ENCODE data around the gene KIAA1671.
A peak's percentile ranks its signal among the peaks of the same experiment; 100 is the strongest.
"Not testable (repeated sequence)": the region's sequence is repeated elsewhere in the genome, so short reads cannot be mapped to it uniquely, and the experiment has no call there.

KIAA1671 gene

DNA sequence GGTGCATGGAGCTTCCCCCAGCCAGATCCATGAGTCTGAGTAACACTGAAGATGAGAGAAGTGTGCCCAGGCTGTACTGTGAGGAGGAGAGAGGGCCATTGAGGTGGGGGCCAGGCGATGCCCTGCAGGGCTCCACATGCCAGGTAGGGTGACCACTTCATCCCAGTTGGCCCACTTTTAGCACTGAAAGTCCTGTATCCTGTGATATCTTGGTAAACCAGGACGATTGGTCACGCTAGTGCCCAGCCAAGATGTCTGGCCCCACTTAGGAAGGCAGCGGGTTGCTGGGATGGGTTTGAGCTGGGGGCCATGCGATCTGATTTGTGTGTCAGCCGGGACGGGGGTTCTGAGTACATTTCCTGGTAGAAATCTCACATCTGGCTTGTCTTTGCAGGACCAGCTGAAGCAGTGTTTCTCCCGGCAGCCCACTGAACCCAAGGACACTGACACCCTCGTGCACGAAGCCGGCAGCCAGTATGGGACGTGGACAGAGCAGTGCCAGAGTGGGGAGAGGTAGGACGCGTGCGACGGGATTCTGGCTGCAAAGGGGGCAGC lies 218.0 kb downstream of the KIAA1671 start:
- no peak for DNase-seq (ENCODE audit: low spot score)

DNA sequence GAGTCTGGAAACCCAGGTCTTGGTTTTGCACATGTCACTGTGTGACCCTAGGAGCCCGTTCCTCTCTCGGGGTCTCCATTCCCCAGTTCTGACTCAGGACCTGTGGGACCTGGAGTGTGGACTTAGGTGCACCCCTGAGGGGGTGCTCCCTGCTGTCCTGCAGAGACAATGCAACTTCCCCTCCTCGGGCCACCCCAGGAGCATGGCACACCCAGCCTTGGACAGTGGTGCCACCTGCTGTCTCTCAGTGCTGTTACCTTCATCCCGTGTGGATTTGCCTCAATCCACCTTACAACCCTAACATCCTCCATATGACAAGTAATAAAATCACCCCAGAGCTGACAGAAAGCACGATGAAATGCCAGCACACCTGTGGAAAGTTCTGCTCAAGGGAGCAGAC lies 219.6 kb downstream of the KIAA1671 start:
- DNase-seq (ENCODE audit: low spot score), result peak; percentile 26

DNA sequence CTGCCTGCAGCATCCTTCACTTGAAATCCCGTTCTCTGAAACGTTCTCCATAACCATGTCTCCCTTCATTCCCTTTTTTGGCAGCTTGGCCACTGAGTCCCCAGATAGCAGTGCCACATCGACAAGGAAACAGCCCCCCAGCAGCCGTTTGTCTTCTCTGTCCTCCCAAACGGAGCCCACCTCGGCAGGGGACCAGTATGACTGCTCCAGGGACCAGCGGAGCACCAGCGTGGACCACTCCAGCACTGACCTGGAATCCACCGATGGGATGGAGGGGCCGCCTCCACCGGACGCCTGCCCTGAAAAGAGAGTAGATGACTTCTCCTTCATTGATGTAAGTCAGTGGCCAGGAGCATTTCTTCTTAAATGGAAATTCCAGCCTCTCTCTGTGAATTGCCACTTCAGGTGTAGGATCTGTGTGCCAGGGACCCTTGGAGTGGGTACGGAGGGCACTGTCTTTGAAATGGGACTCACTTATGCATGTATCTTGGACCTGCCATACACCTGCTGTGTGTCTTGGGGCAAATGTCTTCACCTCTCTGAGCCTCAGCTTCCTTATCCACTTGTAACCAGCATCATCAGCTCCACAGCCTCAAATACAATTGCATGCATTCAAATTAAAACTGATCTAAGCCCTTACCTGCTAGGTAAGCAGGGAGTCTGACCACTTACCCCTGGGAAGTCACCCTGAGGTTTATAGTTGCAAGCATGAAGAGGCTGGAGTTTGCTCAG lies 221.8 kb downstream of the KIAA1671 start:
- no peak for DNase-seq (ENCODE audit: low spot score)

DNA sequence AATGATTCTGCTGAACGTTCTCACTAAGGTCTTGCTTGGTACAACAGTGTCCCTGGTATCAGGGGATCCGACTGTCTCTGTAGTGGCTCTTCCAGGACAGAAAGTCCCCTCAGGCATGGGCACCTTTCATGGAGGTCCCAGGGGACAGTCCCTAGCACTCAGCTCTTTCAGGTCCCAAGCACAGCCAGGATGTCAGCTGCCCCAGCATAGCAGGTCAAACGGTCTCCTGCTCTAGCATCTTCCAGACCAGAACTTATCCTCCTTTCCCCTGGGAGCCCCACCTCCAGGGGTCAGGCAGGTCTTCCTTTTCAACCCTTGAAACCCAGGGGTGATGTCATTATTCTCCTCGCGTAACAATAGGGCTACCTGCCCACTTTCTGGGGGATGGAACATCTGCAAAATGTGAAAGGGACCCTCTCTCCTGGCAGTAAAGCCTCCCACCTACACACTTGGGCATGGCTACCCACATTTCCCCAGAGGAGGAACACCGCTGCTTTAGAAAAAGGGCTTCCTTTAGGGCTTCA lies 222.4 kb downstream of the KIAA1671 start:
- DNase-seq (ENCODE audit: low spot score), result no peak

DNA sequence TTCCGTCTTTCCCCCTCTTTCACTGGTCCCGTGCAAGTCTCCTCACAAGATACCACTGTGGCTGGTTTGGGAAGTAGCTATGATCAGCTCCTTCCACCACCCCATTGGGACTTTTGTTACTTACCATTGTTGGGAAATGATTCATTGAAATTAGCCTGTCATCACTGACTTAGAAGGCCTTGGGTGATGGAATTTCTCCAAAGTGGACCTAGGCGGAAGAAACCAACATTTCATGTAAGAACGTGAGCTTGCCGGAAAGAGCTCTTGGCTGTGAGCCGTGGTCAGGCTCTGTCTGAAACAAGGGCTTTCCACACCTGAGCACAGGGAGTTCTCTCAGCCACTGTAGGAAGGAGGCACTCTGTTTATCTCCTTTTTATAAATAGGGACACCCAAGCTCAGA lies 223.7 kb downstream of the KIAA1671 start:
- no peak for DNase-seq (ENCODE audit: low spot score)

DNA sequence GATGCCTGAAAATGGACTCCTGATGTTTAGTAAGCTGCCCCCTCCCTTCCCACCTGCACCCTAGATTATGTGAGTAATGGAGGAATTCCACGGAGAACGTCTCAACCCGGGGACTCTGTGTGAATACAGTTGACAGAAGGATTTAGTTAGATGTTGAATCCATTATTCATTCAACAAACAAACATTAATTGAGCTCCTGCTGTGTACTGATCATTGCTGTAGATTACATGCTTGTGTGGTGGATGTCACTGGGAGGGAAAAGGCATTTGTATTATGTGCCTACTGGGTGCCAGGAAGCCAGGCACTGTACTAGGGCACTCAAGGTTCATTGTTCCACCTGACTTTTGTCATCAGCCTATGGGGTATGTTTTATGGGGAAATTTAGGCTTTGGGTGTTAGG lies 224.3 kb downstream of the KIAA1671 start:
- no peak for DNase-seq (ENCODE audit: low spot score)

DNA sequence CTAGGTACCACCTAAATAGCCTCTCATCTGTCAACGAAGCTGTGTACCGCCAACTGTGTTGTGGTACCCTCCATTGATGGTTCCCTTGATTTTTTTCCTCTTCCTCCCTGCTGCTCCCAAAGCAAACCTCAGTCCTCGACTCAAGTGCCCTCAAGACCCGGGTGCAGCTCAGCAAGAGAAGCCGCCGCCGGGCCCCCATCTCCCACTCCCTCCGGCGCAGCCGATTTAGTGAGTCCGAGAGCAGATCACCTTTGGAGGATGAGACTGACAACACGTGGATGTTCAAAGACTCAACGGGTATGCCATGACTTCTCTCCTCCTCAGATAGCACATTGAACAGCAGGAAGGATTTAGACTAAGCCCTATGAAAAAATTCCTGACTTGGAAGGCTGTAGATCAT lies 224.7 kb downstream of the KIAA1671 start:
- no peak for DNase-seq (ENCODE audit: low spot score)

DNA sequence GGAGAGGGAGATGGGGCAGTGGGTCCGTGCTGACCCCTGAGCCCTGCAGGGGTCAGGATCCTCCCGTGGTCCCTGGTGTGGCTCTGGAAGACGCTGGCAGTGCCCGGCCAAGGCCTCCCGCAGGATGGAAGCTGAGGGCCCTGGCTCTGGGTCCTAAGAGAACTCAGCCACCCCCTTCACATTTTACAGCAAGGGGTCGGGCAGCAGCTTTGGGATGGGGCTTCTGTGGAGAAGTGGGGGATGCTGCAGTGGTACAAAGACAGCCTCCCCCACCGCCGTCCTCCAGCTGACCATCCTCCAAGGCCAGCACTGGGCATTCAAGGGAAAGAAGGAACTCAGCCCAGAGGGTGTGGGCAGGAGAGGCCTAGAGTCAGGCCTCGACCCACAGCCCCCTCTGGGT lies 225.4 kb downstream of the KIAA1671 start:
- no peak for DNase-seq (ENCODE audit: low spot score)

DNA sequence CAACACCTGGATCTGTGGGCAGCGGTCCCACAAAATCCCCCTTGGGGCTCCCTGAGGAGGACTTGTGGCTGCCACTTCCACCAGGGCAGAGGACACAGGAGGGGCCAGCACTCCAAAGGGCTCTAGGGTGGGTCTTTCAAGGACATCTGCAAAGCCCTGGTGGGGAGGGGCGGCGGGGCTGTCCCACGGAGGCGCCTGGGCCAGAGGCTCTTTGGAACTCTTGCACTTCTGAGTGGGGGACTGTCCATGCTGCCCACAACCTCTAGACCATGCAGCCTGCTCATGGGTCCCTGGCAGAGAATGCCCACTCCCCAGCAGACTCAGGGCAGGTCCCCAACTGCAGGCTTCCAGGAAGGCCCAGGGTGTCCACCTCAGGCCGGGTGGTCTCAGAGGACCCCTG lies 225.8 kb downstream of the KIAA1671 start:
- DNase-seq (ENCODE audit: low spot score), result not testable (repeated sequence)

DNA sequence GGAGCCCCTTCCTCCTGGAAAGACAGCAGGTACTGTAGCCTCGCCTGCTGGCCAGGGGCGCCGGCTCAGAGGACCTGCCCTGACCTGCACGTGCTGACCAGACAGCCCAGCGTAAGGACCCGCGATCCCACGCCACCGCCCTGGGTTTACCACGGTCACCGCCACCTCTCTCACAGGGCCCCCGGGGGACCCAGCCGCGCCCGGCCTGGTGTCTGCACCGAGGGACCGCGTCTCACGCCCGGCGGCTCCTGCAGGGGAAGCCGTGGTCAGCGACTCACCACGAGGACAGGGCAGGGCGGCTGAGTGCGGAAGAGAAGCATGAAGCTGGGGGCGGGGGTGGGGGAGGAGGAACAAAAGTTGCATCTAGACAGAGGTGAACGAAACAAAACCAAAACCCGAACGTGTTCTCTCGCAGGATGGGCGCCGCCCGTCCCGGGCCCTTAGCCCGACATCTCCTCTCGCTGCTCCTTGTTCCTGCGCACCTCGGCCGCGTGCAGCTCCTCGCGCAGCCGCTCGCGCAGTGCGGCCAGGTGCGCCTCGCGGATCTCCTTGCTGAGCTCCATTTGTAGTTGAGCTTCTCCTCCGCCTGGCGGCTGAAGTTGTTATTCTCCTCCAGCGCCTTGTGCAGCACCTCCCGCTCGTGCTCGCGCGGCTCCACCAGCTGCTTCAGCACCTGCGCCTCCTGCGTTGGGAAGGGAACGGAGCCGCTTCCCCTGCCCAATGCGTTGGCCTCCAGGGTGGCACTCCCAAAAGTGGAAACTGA lies 226.5 kb downstream of the KIAA1671 start:
- DNase-seq (ENCODE audit: low spot score), result not testable (repeated sequence)

DNA sequence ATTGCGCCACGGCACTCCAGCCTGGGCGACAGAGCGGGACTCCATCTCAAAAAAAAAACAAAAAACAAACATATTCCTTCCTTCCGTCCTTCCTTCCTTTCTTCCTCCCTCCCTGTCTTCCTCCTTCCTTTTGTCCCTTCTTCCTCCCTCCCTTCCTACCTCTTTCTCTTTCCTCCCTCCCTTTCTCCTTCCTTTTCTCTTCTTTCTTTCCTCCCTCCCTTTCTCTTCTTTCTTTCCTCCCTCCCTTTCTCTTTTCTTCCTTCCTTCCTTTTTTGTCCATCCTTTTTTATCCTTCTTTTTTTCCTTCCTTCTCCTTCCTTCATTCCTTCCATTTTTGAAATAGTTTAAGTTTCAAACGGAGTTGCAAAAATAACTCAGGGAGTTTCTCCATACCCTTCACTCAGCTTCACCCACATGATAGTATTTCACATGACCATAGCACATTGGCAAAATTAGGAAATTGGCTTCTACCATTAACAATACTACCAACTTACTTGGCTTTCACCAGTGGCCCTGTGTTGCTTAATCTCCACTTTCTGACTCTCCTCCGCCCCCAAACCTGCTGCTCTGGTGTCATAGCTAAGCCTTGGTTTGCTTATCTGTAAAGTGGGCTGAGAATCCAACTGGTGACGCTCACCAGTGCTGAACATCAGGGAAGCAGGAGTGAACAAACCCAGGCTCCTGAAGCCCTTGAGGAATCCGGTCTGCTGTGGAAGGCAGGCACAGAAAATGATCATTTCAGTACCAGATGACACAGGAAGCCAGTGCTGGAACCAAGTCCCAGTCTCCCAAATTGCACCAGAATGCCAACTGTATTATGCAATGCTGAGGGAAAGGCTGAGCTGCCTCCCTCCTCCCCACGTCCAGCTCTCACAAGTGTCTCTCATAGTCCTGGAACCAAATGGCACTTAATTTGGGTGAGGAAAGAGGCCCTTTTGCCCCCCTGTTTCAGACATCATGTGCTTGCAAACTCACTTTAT lies 229.9 kb downstream of the KIAA1671 start:
- DNase-seq (ENCODE audit: low spot score), result no peak

DNA sequence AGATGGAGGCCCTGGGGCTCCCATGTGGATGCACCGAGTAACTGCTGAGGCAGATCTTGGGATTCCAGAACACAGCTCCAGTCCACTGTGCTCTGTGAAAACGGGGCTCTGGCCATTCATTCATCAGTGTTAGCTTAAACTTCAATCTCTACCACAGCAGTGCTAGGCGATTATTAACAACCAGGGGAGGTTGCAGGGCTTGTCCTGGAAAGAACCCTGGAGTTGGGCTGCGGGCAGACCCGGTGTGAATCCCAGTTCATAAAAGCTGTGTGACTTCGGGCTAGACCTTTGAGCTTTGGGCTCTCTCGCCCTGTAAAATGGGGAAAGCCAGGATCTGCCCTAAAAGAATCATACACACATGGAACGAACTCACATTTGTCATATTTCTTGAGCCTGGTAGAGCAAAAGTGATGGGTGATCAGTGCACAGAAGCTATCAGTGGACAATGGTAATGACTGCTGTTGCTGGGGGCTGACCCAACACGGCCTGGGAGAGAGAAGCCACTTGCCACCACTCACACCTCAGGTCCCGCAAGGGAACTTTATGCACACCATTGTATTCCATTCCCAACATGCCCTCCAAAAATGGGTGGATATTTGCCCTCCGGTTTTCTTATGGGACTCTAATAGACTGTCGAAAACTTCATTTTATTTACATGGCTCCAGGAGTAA lies 231.6 kb downstream of the KIAA1671 start:
- no peak for DNase-seq (ENCODE audit: low spot score)

DNA sequence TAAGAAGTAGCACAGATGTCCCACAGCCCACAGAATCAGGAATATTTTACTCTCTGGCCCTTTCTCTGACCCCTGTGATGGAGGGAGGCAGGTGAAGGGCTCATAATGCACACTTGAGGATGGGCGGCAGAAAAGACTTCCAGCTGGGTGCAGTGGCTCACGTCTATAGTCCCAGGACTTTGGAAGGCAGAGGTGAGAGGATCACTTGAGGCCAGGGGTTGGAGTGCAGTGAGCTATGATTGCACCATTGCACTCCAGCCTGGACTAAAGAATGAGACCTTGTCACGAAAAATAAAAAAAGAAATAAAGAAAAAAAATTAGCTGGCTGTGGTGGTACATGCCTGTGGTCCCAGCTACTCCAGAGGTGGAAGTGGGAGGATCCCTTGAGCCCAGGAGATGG lies 233.6 kb downstream of the KIAA1671 start:
- no peak for DNase-seq (ENCODE audit: low spot score)

DNA sequence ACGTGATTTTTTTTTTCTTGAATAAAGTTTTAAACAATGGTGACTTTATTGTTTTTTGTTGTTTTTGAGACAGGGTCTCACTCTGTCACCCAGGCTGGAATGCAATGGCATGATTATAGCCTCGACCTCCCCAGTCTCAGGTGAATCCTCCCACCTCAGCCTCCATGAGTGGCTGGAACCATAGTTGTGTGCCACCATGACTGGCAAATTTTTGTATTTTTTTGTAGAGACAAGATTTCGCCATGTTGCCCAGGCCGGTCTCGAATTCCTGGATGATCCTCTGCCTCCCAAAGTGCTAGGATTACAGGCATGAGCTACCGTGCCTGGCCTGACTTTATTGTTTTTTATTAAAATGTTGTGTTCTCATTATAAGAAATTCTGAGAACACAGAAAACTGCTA lies 235.0 kb downstream of the KIAA1671 start:
- no peak for DNase-seq (ENCODE audit: low spot score)

DNA sequence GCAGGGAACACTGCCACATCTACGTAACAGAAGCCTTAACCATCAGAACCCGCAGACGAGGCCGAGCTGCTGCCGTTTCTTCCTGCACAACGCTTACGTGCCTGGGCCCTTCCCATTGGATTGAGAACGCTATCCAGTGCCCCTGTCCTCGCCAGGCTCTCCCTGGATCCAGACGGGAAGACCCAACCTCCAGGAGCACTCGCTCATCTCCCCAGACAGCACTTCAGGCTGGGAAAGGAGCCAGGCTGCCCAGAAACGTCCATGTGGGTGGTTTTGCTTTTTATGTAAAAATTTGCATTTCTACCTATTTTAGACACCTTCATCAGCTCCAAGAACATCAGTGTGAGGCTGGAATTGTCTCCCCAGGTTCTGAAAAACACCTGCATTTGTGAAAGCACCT lies 239.9 kb downstream of the KIAA1671 start:
- DNase-seq (ENCODE audit: low spot score), result no peak

DNA sequence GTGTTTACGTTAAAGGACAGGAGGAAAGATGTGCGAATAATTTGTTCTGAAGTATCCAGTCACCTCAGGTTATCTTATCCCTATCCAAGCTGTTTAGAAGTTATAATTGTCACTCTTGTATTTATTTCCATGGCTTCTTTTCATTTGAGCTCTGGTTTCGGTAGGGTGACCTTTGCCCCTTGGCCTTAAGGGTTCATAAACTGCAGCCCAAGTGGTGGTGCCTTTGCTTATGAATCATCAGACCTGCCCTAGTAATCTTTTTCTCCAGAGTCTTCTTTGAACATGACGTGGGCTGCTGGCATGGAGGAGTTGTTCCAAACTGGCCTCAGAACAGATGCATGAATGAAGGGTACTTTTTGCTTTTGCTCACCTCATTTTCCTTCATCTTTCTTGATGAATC lies 240.6 kb downstream of the KIAA1671 start:
- no peak for DNase-seq (ENCODE audit: low spot score)

DNA sequence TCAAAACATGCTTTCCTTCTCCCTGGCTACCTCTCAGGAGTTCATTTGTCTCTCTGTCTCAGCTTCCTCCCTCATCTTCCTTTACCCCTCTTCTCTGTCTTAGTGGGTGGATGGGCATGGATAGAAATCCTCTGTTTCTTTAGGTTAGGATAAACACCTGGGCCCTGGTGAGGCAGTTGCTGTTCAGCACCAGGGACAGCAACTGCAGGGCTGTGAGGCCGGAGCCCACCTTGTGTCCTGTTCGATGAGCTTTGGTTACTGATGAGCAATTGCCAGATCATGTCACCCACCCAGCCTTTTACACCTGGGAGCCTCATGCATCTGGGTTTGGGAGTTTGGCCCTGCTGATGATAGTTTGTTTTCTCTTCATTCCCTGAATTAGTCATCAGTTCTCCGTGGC lies 241.0 kb downstream of the KIAA1671 start:
- DNase-seq (ENCODE audit: low spot score), result peak; percentile 9

DNA sequence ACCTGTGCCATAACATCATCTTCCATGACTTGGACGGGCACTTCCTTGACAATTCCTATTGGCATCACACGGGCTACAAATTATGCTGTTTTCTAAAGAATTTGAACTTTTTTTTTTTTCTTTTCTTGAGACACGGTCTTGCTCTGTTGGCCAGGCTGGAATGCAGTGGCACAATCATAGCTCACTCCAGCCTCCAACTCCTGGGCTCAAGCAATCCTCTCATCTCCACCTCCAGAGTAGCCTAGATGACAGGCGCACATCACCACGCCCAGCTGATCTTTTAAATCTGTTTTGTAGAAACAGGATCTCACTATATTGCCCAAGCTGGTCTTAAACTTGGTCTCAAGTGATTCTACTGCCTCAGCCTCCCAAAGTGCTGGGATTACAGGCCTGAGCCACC lies 243.8 kb downstream of the KIAA1671 start:
- DNase-seq (ENCODE audit: low spot score), result no peak

DNA sequence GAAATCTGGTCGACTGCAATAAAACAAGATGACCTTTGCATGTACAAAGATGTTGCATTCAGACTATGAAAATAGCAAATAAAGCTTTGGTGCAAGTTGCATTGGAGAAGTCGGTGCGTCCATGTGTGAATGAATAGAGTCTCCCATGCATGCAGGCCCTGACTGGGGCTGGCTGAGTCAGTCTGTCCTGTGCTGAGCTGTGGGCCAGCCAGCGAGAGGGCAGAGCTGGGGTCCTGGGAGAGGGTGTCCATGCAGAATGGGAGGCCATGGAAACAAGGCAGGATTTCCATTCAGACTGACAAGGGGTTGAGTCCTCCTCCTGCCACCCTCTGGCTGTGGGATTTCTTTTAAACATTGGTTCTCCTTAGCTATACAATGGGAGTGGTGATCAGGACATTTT lies 244.8 kb downstream of the KIAA1671 start:
- DNase-seq (ENCODE audit: low spot score), result no peak

DNA sequence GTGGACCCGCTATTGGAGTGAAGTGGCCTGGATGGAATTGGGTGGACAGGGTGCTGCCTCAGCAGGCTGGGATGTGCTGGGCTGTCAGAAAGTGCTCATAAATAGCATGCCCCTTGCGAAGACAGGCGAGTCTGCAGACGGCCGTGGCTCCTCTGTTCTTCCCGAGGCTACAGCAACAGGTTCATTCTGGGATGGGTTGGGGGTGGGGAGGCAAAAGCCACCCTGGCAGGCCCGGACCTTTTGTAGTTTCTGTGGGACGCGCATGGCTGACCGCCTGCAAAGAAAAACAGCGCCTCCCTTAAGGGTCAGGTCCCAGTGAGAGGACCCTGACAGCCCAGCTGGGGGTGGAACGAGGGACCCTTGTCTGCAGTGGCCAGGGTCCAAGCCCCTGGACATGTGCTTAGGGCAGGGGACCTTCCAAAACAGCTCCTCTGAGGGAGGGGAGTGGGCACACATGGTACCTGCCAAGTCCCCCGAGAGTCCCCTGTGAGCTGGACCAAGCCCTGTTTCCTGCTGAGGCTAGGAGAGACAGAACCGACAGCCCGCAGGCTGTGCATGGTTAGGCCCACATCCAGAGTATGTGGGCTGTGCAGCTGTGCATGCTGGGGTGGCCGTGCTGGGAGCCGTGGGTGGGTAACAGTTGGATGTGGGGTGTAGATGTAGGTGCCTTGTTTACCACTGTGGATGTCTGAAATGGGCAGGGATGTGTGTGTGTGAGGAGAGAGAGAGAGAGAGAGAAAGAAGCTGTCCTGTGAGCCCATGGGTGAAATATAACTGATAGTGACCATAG lies 247.4 kb downstream of the KIAA1671 start, which contains the start of gene CRYBB3:
Gene CRYBB3, plus strand, starts transcription at position 128 of the 790 bp plus-strand sequence. CDS start 1,539 bp downstream, outside the sequence.
- no peak for DNase-seq (ENCODE audit: low spot score)

Measured in NAMALWA (cell line).